ENCODE measurements around the gene STAP1.
"Not testable (repeated sequence)": the region's sequence is repeated elsewhere in the genome, so short reads cannot be mapped to it uniquely, and the experiment has no call there.

STAP1 gene

GRCh38 chr4:67558493-67558892 is at the start of gene STAP1:
Gene STAP1, plus strand, starts transcription at chr4:67558727. Its CDS starts 83 bp downstream, at chr4:67558810.
- no peak for DNase-seq

GRCh38 chr4:67512501-67512900 is 46.0 kb upstream of the STAP1 start:
- no peak for DNase-seq

GRCh38 chr4:67520141-67520540 is 38.4 kb upstream of the STAP1 start:
- DNase-seq = no peak

- DNase-seq = no peak
Measured at GRCh38 chr4:67521506-67521905, 37.0 kb upstream of the STAP1 start.

GRCh38 chr4:67522230-67522629 is 36.3 kb upstream of the STAP1 start:
- DNase-seq = no peak

GRCh38 chr4:67522851-67523671 is 35.5 kb upstream of the STAP1 start:
- no peak for DNase-seq

- DNase-seq = not testable (repeated sequence)
Measured at GRCh38 chr4:67524140-67524539, 34.4 kb upstream of the STAP1 start.

- DNase-seq = no peak
Measured at GRCh38 chr4:67531379-67531962, 27.1 kb upstream of the STAP1 start.

- DNase-seq = not testable (repeated sequence)
Measured at GRCh38 chr4:67532397-67532796, 26.1 kb upstream of the STAP1 start.

- DNase-seq = no peak
Measured at GRCh38 chr4:67533112-67533511, 25.4 kb upstream of the STAP1 start.

- DNase-seq = no peak
Measured at GRCh38 chr4:67535280-67535840, 23.2 kb upstream of the STAP1 start.

- no peak for DNase-seq
Measured at GRCh38 chr4:67539830-67540229, 18.7 kb upstream of the STAP1 start.

GRCh38 chr4:67542076-67542475 is 16.5 kb upstream of the STAP1 start:
- no peak for DNase-seq

- DNase-seq = peak; percentile 96
Measured at GRCh38 chr4:67545199-67546003, 13.1 kb upstream of the STAP1 start, which contains the start of gene CENPC. Gene CENPC, minus strand, starts transcription at chr4:67545503. Its CDS starts 148 bp downstream, at chr4:67545355.

- DNase-seq = no peak
Measured at GRCh38 chr4:67546004-67546356, 12.5 kb upstream of the STAP1 start.

GRCh38 chr4:67546971-67547370 is 11.6 kb upstream of the STAP1 start:
- no peak for DNase-seq

- no peak for DNase-seq
Measured at GRCh38 chr4:67549123-67549522, 9.4 kb upstream of the STAP1 start.

GRCh38 chr4:67550451-67550850 is 8.1 kb upstream of the STAP1 start:
- DNase-seq = no peak

GRCh38 chr4:67550857-67551256 is 7.7 kb upstream of the STAP1 start:
- no peak for DNase-seq

GRCh38 chr4:67552146-67552792 is 6.3 kb upstream of the STAP1 start:
- DNase-seq = not testable (repeated sequence)

- no peak for DNase-seq
Measured at GRCh38 chr4:67554096-67554495, 4.4 kb upstream of the STAP1 start.

- no peak for DNase-seq
Measured at GRCh38 chr4:67555447-67555846, 3.1 kb upstream of the STAP1 start.

GRCh38 chr4:67556436-67556835 is 2.1 kb upstream of the STAP1 start:
- DNase-seq = no peak

Measured in DMS79 (cell line).